GM12892 (cell line): ENCODE measurements around the gene CFAP119.
A peak's percentile ranks its signal among the peaks of the same experiment; 100 is the strongest.

Experiments used
- DNase-seq: peaks from one replicate; pipeline ENCODE4 v3.0.0; 2011; ENCODE audit not compliant: insufficient read length
- FAIRE-seq: peaks from 2 replicates; lab custom pipeline; 2011; peaks lifted over from hg19 to GRCh38; lab: Jason Lieb, UNC
- POLR2A ChIP-seq: IDR thresholded peaks from 2 replicates; pipeline ENCODE4 v1.6.1; 2011; ENCODE audit warnings: low read depth, low read length, control low read depth
- POLR2AphosphoS5 ChIP-seq: IDR thresholded peaks from 2 replicates; pipeline ENCODE4 v1.6.1; 2011; ENCODE audit warnings: low read depth, low read length, control low read depth
- TAF1 ChIP-seq: IDR thresholded peaks from 2 replicates; pipeline ENCODE4 v1.6.1; 2011; ENCODE audit warnings: low read depth, mild to moderate bottlenecking, control low read depth, low read length, borderline replicate concordance

CFAP119 gene

GRCh38 chr16:30757316-30757715 lies 4.5 kb downstream of the CFAP119 start:
- FAIRE-seq, result no peak
- TF ChIP-seq POLR2A (no peak), TAF1 (no peak), POLR2AphosphoS5 (no peak)
- DNase-seq, result no peak

GRCh38 chr16:30756781-30757100 lies 5.1 kb downstream of the CFAP119 start:
- TF ChIP-seq POLR2AphosphoS5, result no peak
- no peak for TF ChIP-seq TAF1
- TF ChIP-seq POLR2A, result no peak
- no peak for DNase-seq

GRCh38 chr16:30755955-30756780 lies 5.7 kb downstream of the CFAP119 start:
- no peak for FAIRE-seq
- DNase-seq, result no peak
- TF ChIP-seq POLR2A, result 0 out of 2 replicates have a peak, but pooled peaks have one; percentile 2
- no peak; the same call in 1 of the 2 replicates for TF ChIP-seq POLR2AphosphoS5
- no peak for TF ChIP-seq TAF1

More at GRCh38 chr16:30756781-30757100, 5.1 kb downstream of the CFAP119 start:
- FAIRE-seq, result no peak

DNA sequence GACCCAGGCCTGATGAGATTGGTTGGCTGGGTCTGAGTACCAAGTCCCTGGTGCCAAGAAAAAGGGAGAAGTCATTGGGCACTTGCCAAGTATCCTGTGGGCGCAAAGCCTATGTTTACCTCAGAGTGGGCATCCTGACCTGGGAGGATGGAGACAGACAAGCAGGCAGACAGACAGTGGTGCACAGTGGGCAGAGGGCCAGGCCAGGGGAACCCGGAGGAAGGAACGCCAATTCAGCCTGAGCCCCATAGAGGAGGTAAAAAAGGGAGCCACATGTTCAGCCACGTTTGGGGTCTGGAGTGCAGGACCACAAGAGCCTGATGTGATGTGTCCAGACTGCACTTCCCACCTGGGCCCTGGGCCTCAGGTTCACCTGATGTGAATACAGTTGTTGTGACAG lies 8.3 kb downstream of the CFAP119 start:
- TF ChIP-seq TAF1, result no peak
- no peak for TF ChIP-seq POLR2A
- no peak for TF ChIP-seq POLR2AphosphoS5
- no peak for FAIRE-seq
- DNase-seq, result no peak

GRCh38 chr16:30750876-30751465 lies 10.9 kb downstream of the CFAP119 start:
- no peak for FAIRE-seq
- no peak for DNase-seq
- TF ChIP-seq POLR2AphosphoS5 (no peak), POLR2A (no peak), TAF1 (no peak)

DNA sequence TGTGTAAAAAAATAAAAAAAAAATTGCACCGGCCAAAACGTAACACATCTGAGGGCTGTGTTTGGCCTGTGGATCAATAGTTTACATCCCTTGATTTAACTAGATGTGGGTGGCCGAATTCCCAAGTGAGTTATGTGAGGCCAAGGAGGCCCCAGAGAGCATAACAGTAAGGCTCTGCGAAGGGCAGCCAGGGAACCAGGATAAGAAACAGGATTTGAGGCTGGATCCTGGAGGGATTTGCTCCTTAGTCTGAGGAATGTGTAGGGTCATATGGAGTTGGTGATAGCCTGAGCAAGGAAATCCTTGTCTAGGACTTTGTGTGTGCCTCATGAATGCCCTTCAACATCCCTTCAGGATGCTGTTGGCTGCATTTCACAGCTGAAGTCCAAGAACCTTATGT lies 11.7 kb downstream of the CFAP119 start:
- TF ChIP-seq TAF1 (no peak), POLR2AphosphoS5 (no peak), POLR2A (no peak)
- no peak for FAIRE-seq

DNA sequence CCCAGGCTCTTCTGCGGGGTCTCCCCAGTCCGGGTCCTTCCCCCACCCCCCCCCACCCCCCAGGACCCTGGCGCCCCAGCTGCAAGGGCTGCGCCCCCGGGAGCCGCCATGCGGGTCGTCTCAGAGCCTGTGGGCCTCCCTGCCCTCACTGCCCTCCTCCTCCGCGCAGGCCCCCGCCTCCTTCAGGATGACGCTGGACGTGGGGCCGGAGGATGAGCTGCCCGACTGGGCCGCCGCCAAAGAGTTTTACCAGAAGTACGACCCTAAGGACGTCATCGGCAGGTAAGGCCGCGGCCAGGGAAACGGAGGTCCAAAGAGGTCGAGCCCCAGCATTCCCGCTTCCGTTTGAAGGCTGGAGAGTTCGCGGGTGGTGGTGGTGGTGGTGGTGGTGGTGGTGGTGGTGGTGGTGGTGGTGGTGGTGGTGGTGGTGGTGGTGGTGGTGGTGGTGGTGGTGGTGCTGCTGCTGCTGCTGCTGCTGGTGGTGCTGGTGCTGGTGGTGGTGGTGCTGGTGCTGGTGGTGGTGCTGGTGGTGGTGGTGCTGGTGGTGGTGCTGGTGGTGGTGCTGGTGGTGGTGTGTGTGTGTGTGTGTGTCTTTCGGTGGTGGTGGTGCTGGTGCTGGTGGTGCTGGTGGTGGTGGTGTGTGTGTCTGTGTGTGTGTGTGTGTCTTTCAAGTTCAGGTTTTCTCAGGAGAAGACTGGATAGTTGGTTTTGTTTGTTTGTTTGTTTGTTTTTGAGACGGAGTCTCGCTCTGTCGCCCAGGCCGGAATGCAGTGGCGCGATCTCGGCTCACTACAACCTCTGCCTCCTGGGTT lies 13.0 kb downstream of the CFAP119 start:
- no peak for FAIRE-seq
- peak; percentile 56 for DNase-seq
- no peak for TF ChIP-seq POLR2AphosphoS5
- no peak for TF ChIP-seq TAF1
- no peak for TF ChIP-seq POLR2A

More for the DNA sequence above, 11.7 kb downstream of the CFAP119 start:
- DNase-seq, result no peak

- DNase-seq (peak; percentile 98), FAIRE-seq (peak; percentile 97)
- peak; percentile 89 for TF ChIP-seq POLR2A
- TF ChIP-seq POLR2AphosphoS5, result peak; percentile 89
- peak; percentile 95 for TF ChIP-seq TAF1
Measured at GRCh38 chr16:30747799-30748633, 13.8 kb downstream of the CFAP119 start, which contains the start of gene PHKG2. Gene PHKG2 (plus strand): TSS chr16:30748425. CDS start chr16:30748821, 396 bp downstream.

DNA sequence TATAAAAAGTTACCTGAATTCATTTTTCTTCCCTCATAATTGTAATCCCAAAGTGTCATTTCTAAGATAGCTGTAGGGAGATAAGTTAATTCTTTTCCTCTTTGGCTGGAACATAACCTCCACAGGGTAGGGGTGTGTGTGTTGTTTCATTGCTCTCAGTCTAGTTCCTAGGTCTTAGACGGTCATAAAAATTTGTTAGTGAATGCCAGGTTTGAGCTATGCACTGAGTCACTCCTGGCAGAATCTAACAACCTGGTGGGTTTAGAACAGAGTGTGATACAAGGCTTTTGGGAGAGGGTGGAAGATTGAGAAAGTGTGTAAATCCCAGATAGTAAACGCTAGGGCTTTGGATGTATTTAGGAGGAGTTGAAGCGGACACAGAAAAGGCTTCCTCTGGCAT lies 14.5 kb downstream of the CFAP119 start:
- FAIRE-seq, result peak; percentile 50
- DNase-seq, result no peak
- TF ChIP-seq TAF1, result no peak
- no peak for TF ChIP-seq POLR2AphosphoS5
- TF ChIP-seq POLR2A, result no peak

DNA sequence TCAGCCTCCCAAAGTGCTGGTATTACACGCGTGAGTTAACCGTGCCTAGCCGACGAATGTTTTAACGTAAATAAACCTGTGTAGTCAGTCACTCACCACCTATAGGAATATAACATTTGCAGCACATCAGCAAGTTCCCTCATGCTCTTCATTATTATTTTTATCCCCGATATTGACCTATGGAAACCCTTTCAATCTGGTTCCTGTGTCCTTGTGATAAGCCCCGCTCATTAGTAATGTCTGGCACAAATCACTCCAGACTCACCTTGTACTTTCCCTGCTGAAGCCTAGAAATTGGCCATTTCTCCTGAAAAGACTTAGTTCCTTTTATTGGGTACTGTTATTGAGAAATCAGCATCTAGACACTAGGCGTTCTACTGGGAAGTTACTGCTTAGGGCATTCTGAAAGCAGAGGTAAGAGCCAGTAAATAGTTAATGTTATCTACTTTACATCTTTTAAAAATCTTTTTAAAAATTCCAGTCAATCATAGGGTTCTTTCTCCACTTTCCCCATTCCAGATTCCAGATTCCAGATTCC lies 15.2 kb downstream of the CFAP119 start:
- no peak for FAIRE-seq
- no peak for DNase-seq

More for the DNA sequence above, 15.2 kb downstream of the CFAP119 start:
- no peak for TF ChIP-seq POLR2AphosphoS5
- no peak for TF ChIP-seq TAF1
- TF ChIP-seq POLR2A, result no peak
